ENCODE data around the gene VTCN1. TPM values are rescaled to one million over a fixed set of nuclear protein-coding genes. Genes with fewer than 3 reads are reported as not detected.

The VTCN1 gene
- polyA plus RNA-seq, 2 of the 4 experiments (the other 2 are of a cell fraction) = 0.04 to 0.18 TPM

- WGBS (ENCODE audit: missing lambda C conversion rate) = 93% methylated on average over 2 of the region's 3 CpGs
- CTCF ChIA-PET = interaction anchor here (0.7 kb wide), 1 partner anchor 12 kb away, joined by 3 read pairs; no protein-coding TSS in a partner anchor
- DNase-seq (ENCODE audit: low read depth in 1 of 2, low spot score in 1 of 2) (no peak), FAIRE-seq (no peak), ATAC-seq (no peak)
- Histone ChIP-seq H3K9me3 (no peaks in the 10 kb centered on the region), H3K4me3 (no peak overlapping the region), H3K27ac (no peak overlapping the region), H3K4me2 (no peak overlapping the region), H3K4me1 (peaks cover 5% of the 10 kb centered on the region; the same call in 2 of the 3 replicates)
- TF ChIP-seq MAZ (IDR thresholded peaks at IDR 0.05; ENCODE audit: borderline replicate concordance, low read depth, low read length) = no peak
- no peak for TF ChIP-seq JUNB (IDR thresholded peaks at IDR 0.05)
- TF ChIP-seq NFE2L2 (conservative IDR thresholded peaks at IDR 0.05; ENCODE audit: low read length) = no peak
- TF ChIP-seq ZSCAN20 (CRISPR knock-in tag; IDR thresholded peaks at IDR 0.05) = no peak
- no peak for TF ChIP-seq ESRRA (IDR thresholded peaks at IDR 0.05; ENCODE audit: borderline replicate concordance, low read length)
- no peak for TF ChIP-seq ZC3H11A (IDR thresholded peaks at IDR 0.05)
- POLR2A ChIA-PET = interaction anchor here (0.6 kb wide), 1 partner anchor 13 kb away, joined by 5 read pairs; no protein-coding TSS in a partner anchor
These were observed 94.0 kb downstream of the VTCN1 start for GRCh38 chr1:117116784-117117130.

- POLR2A ChIA-PET = interaction anchor here (0.6 kb wide), 1 partner anchor 13 kb away, joined by 5 read pairs; no protein-coding TSS in a partner anchor
- WGBS (ENCODE audit: missing lambda C conversion rate) = 92% methylated on average over 13 of the region's 13 CpGs
- FAIRE-seq = no peak
These were observed 94.5 kb downstream of the VTCN1 start for GRCh38 chr1:117116090-117116783.

GRCh38 chr1:117114877-117115276, 95.8 kb downstream of the VTCN1 start:
- DNase-seq (ENCODE audit: low read depth in 1 of 2, low spot score in 1 of 2) (no peak), ATAC-seq (no peak)
- TF ChIP-seq HDAC2 (IDR thresholded peaks at IDR 0.05) = no peak
- no peak for TF ChIP-seq FOSB (CRISPR knock-in tag; IDR thresholded peaks at IDR 0.05)
- no peak for TF ChIP-seq HOXB13 (CRISPR knock-in tag; IDR thresholded peaks at IDR 0.05; ENCODE audit: low read depth)
- TF ChIP-seq ZFP36 (IDR thresholded peaks at IDR 0.05; ENCODE audit: borderline replicate concordance, partially characterized antibody) = no peak
- no peak for TF ChIP-seq ATOH8 (CRISPR knock-in tag; IDR thresholded peaks at IDR 0.05; ENCODE audit: low read depth)
- TF ChIP-seq RCOR1 (IDR thresholded peaks at IDR 0.05; ENCODE audit: low read depth, low read length) = no peak
- TF ChIP-seq HEYL (CRISPR knock-in tag; IDR thresholded peaks at IDR 0.05) = no peak
- TF ChIP-seq FOSL2 (IDR thresholded peaks at IDR 0.05) = no peak
- no peak for TF ChIP-seq FOSL2 (CRISPR knock-in tag; IDR thresholded peaks at IDR 0.05)
- TF ChIP-seq CBX2 (IDR thresholded peaks at IDR 0.05; ENCODE audit: borderline replicate concordance, low read depth) = no peak
- no peak for TF ChIP-seq RFX5 (IDR thresholded peaks at IDR 0.05)
- TF ChIP-seq RAD21 (conservative IDR thresholded peaks at IDR 0.05 in 1 of 2, IDR thresholded peaks at IDR 0.05 in 1 of 2) = no peak
- no peak for TF ChIP-seq TP53 (CRISPR knock-in tag; IDR thresholded peaks at IDR 0.05)
- TF ChIP-seq ZSCAN20 (CRISPR knock-in tag; IDR thresholded peaks at IDR 0.05) = no peak
- TF ChIP-seq SMC3 (IDR thresholded peaks at IDR 0.05) = no peak
- TF ChIP-seq BHLHE40 (IDR thresholded peaks at IDR 0.05; ENCODE audit: low read depth, low read length) = no peak
- TF ChIP-seq HES2 (IDR thresholded peaks at IDR 0.05) = no peak
- no peak for TF ChIP-seq PHF8 (IDR thresholded peaks at IDR 0.05; ENCODE audit: borderline replicate concordance, low read depth)

More at GRCh38 chr1:117116090-117116783, 94.5 kb downstream of the VTCN1 start:
- DNase-seq (ENCODE audit: low read depth in 1 of 2, low spot score in 1 of 2) = no peak
- no peak for TF ChIP-seq POLR2AphosphoS2 (conservative IDR thresholded peaks at IDR 0.05; ENCODE audit: low read length)
- TF ChIP-seq CBX2 (IDR thresholded peaks at IDR 0.05; ENCODE audit: borderline replicate concordance, low read depth) = no peak
- TF ChIP-seq CBX8 (IDR thresholded peaks at IDR 0.05) = no peak
- TF ChIP-seq TP53 (CRISPR knock-in tag; IDR thresholded peaks at IDR 0.05) = no peak
- TF ChIP-seq CEBPB (IDR thresholded peaks at IDR 0.05) = no peak
- TF ChIP-seq JUN (IDR thresholded peaks at IDR 0.05) = no peak
- no peak for TF ChIP-seq EHF (CRISPR knock-in tag; IDR thresholded peaks at IDR 0.05)
- TF ChIP-seq CTCF (IDR thresholded peaks at IDR 0.05) = no peak
- TF ChIP-seq ZC3H11A (IDR thresholded peaks at IDR 0.05) = no peak
- no peak for TF ChIP-seq E2F6 (IDR thresholded peaks at IDR 0.05; ENCODE audit: borderline replicate concordance, low read depth)
- no peak for TF ChIP-seq POLR2A (IDR thresholded peaks at IDR 0.05; ENCODE audit: low read length)
- no peak for TF ChIP-seq FOXS1 (CRISPR knock-in tag; IDR thresholded peaks at IDR 0.05)
- no peak for ATAC-seq
- H3K4me1 ChIP-seq = peaks cover 5% of the 10 kb centered on the region; the same call in 2 of the 3 replicates
- CTCF ChIA-PET = interaction anchor here (1.1 to 2.0 kb wide), 3 partner anchors 9 to 169 kb away, joined by 3 to 9 read pairs (median 6); no protein-coding TSS in a partner anchor
- H3K4me2 ChIP-seq = no peak overlapping the region
- no peak overlapping the region for H3K27ac ChIP-seq
- no peaks in the 10 kb centered on the region for H3K9me3 ChIP-seq
- H3K4me3 ChIP-seq = no peak overlapping the region

More at GRCh38 chr1:117114877-117115276, 95.8 kb downstream of the VTCN1 start:
- Histone ChIP-seq H3K4me1 (no peaks in the 10 kb centered on the region), H3K4me2 (no peak overlapping the region), H3K27ac (no peak overlapping the region), H3K9me3 (no peaks in the 10 kb centered on the region), H3K4me3 (no peak overlapping the region)
- no peak for FAIRE-seq
- POLR2A ChIA-PET = no interaction called here
- CTCF ChIA-PET = interaction anchor here (1.5 to 2.0 kb wide), 2 partner anchors 14 to 170 kb away, joined by 6 to 9 read pairs; no protein-coding TSS in a partner anchor
- 66% methylated on average over 2 of the region's 2 CpGs for WGBS (ENCODE audit: missing lambda C conversion rate)

Data from A549 (cell line).